Cardiac septum (tissue), 1 donor: Measurements from ENCODE around the gene UAP1. TPM values are rescaled to one million over a fixed set of nuclear protein-coding genes. Genes with fewer than 3 reads are reported as not detected.
A peak's percentile ranks its signal among the peaks of the same experiment; 100 is the strongest.
"Not testable (repeated sequence)": the region's sequence is repeated elsewhere in the genome, so short reads cannot be mapped to it uniquely, and the experiment has no call there.

Experiments
- DNase-seq: peaks from one replicate; pipeline ENCODE4 v3.0.0-alpha.2; 2020; ENCODE audit warnings: low spot score
- intact Hi-C: fragments of 100-400 bp; cut with DNase I; formaldehyde crosslinking; loops from one replicate; pipeline ENCODE4 v1.14.0; 2022
- total RNA-seq: library from RNA; stranded (reverse); fragmentation: NEBNext Ultra II Directional; extraction: Animal tissue kit (Norgen Biotek cat#: 25700); gene quantifications from one replicate; pipeline ENCODE4 v1.2.1, GENCODE V29; 2021
- donor health status: DM: no; HTN: no; CAD: no.

Gene UAP1
- total RNA-seq, 1 donor from 2014 or later, result 24.4 TPM

- peak; percentile 99 for DNase-seq
- intact Hi-C loops, result loop anchor here (1.0 kb wide), 1 partner anchor 64 kb away; the partner anchor contains the start of gene UHMK1
Observed at GRCh38 chr1:162561037-162561615, 396 bp upstream of the UAP1 start.

GRCh38 chr1:162562470-162562828, 927 bp downstream of the UAP1 start:
- DNase-seq, result no peak
- intact Hi-C loops, result no loop called here

- intact Hi-C loops, result no loop called here
- DNase-seq, result no peak
Observed at GRCh38 chr1:162564762-162565218, 3.3 kb downstream of the UAP1 start.

- no peak for DNase-seq
- intact Hi-C loops, result no loop called here
Observed at GRCh38 chr1:162565460-162565859, 3.9 kb downstream of the UAP1 start.

GRCh38 chr1:162566870-162567269, 5.3 kb downstream of the UAP1 start:
- no peak for DNase-seq
- intact Hi-C loops, result no loop called here

GRCh38 chr1:162568802-162569201, 7.3 kb downstream of the UAP1 start:
- DNase-seq, result no peak
- intact Hi-C loops, result no loop called here

GRCh38 chr1:162570718-162571117, 9.2 kb downstream of the UAP1 start:
- intact Hi-C loops, result no loop called here
- DNase-seq, result no peak

- intact Hi-C loops, DNase-seq: not testable (repeated sequence)
Observed at GRCh38 chr1:162571121-162571520, 9.6 kb downstream of the UAP1 start.

DNA sequence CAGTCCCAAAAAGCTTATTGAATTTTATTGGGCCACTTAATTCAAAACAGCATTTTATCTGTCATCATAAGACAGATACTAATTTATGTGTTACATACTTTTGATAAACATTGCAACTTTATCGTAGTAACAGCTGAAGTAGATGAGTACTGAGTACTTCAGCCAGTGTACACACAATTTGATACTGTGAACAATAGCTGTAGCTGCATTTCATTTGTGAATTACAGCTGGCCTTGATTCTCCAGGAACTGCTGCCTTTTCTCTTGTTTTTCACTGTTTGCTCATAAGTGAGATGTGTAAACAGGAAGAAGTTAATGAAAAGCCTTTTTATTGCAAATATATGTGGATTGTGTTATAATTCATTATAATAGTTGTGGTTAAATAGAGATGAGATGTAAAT, 10.2 kb downstream of the UAP1 start:
- DNase-seq, result no peak
- intact Hi-C loops, result no loop called here

DNA sequence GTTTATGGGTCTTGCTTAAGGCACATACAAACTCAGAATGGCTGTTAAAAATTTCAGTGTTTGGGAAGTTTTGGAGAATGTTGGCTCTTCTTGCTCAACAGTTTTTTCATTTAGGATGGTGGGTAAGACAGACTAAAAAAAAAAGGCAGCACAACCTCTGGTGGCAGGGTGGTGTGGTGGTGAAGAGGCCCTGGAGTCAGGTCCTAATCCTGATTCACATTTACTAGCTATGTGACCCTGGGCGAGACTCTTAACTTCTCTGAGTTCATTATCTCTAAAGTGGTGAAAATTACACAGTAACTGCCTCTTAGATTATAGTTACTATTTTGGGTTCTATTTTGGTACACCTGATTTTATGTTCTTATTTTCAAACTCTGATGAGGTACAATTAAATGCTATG, 11.6 kb downstream of the UAP1 start:
- intact Hi-C loops, result no loop called here
- DNase-seq, result no peak

- intact Hi-C loops, result no loop called here
- DNase-seq, result no peak
Observed at GRCh38 chr1:162578071-162578700, 16.7 kb downstream of the UAP1 start.

GRCh38 chr1:162578936-162579335, 17.4 kb downstream of the UAP1 start:
- no peak for DNase-seq
- intact Hi-C loops, result no loop called here

GRCh38 chr1:162580308-162580707, 18.8 kb downstream of the UAP1 start:
- intact Hi-C loops, result no loop called here
- DNase-seq, result no peak

DNA sequence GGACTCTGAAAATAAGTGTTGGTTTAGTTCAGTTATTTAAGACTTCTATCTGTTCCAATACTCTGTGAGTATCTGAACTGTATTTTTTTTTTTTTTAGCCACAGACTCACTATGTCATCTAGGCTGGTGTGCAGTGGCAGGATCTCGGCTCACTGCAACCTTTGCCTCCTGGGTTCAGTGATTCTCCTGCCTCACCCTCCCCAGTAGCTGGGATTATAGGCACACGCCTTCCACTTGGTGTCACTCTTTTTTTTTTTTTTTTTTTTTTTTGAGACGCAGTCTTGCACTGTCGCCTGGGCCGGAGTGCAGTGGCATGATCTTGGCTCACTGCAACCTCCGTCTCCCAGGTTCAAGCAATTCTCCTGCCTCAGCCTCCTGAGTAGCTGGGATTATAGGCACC, 21.4 kb downstream of the UAP1 start:
- intact Hi-C loops, DNase-seq: not testable (repeated sequence)

DNA sequence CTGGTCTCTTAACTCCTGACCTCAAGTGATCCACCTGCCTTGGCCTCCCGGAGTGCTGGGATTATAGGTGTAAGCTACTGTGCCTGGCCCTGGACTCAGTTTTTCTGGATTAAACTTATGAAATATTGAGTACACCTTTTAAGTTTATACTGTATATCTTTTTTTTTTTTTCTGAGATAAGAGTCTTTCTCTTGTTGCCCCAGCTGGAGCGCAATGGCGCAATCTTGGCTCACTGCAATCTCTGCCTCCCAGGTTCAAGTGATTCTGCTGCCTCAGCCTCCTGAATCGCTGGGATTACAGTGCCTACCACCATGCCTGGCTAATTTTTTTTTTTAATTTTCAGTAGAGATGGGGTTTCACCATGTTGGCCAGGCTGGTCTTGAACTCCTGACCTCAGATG, 23.6 kb downstream of the UAP1 start:
- DNase-seq, intact Hi-C loops: not testable (repeated sequence)

- DNase-seq, result no peak
- intact Hi-C loops, result no loop called here
Observed at GRCh38 chr1:162587347-162587746, 25.8 kb downstream of the UAP1 start.

DNA sequence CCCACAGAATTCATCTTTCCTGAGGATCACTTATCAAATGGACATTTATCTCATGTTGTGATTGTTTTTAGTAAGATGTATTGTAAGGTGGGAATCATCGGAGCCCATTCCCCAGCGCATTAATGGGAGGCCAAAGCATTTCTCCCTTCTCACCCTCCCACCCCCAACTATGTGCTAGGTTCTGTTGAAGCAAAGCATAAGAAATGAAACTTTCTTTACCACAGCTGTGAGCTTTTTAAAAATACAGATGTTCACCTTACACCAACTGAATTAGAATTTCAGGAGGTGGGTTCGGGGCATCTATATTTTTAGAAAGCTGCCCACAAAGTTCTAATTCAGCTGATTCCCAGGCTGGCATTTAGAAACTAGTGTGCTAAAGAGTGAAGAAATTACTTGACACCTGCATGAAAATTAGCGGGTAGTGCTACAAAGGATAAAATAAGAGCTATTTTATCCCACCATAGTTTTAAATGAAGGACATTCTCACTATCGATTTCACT, 26.3 kb downstream of the UAP1 start:
- intact Hi-C loops, result no loop called here
- no peak for DNase-seq

DNA sequence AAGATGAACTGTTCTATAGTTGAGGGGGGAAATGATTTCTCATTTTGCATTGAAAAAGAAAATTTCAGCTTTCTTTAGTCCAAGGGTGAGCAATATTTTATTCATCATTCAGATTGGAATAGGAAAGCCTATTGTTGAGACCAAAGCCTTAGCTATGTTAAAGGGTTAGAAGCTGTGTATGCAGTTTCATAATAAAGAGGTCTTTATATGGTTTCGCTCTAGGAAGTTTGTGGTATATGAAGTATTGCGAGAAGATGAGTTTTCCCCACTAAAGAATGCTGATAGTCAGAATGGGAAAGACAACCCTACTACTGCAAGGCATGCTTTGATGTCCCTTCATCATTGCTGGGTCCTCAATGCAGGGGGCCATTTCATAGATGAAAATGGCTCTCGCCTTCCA, 28.6 kb downstream of the UAP1 start:
- intact Hi-C loops, result no loop called here
- DNase-seq, result no peak

GRCh38 chr1:162590686-162591085, 29.2 kb downstream of the UAP1 start:
- no peak for DNase-seq
- intact Hi-C loops, result no loop called here

DNA sequence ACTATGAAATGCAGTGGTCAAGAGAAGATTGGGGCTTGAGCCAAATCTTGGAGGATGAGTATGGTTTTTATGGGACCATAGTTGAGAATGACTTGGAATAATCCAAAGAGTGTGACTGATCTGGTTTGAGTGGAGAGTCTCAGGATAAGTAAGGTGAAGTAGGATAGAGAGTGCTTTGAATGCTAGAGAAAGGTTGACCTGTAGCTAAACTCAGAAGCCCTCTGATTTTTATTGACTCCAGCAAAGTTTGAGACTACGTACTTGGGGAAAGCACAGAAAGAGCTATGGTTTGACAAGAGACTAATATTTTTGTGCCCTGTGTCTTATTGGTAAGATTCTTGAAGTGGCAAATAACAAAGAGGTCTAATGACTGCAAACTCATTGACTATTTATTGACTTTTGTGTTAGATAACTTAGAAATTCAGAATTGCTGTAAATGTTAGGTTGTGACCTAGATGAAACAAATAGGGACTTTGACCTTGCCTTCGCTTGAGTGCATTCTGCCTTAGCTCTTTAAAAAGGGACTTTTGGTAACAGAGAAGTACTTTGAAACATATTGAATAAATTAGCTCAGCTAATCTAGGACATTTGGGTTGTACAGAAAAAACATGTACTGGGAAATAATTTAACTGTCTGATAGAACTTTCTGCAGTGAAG, 35.1 kb downstream of the UAP1 start:
- no peak for DNase-seq
- intact Hi-C loops, result no loop called here

GRCh38 chr1:162599451-162599850, 37.9 kb downstream of the UAP1 start:
- intact Hi-C loops, result no loop called here

More at GRCh38 chr1:162599451-162599850, 37.9 kb downstream of the UAP1 start:
- DNase-seq, result no peak
